Upper lobe of left lung (tissue), 4 donors: ENCODE data around the gene CCDC17.

Experiments used
- CTCF ChIP-seq, 6 experiments: fragments of 450-650 bp in 4 of 6; fragments of 200-600 bp in 2 of 6; sonication (generic) in 2 of 6; IDR thresholded peaks; one replicate each; pipeline ENCODE4 v1.5.1; 2016 to 2019; ENCODE audit warnings: antibody characterized with exemption in 6 of 6
- EP300 ChIP-seq, 4 donors: sonication (generic); formaldehyde crosslinking; IDR thresholded peaks; one replicate each; pipeline ENCODE4 v1.5.1; 2017; ENCODE audit warnings: antibody characterized with exemption in 4 of 4, control low read depth in 2 of 4
- POLR2A ChIP-seq, 4 donors: fragments of 450-650 bp; IDR thresholded peaks; one replicate each; pipeline ENCODE4 v1.5.1; 2016 to 2017; ENCODE audit warnings: antibody characterized with exemption in 4 of 4, mild to moderate bottlenecking in 2 of 4
- POLR2AphosphoS5 ChIP-seq, 2 donors: sonication (generic); formaldehyde crosslinking; IDR thresholded peaks; one replicate each; pipeline ENCODE4 v1.5.1; 2017; ENCODE audit warnings: antibody characterized with exemption in 2 of 2

DNA sequence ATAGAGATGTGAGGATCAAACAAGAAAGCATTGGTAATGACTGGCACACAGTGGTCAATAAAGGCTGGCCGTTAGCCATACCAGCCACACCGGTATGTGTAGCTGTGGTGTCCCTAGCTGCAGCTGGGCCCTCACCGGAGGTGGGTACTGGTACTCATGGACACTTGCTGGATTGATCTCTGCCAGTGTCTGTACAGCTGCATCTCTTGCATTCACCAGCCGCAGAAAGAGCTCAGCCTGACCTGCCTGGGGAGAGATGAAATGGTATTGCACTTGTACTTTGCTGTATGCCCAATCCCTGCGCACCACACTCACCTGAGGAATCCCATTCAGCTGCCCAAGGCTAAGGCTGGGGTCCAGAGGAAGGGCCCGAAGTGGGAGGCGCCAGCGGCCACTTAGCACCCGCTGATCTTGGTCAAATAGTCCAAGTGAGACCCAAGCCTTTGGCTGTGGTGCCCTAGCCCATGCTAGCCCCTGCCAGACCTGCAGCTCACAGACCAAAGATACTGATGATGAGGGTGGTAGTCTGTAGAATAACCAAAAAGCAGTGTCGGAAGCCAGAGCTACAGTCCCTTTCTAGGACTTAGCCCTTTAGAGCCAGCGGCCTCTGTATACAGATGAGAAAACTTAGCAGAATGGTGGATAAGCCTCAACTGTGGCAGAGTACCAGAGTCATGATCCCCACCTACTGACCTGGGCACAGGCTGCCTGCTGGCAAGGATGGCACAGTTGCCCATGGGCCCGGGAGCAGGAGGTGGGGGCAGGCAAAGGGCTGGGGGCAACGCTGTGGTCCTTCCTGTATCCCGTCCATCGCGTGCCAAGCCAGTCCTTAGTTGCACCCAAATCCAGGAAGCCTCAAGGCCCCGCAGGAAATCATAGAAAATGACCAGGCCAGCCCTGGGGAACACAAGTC lies 3.0 kb downstream of the CCDC17 start:
- TF ChIP-seq CTCF (IDR thresholded peaks at IDR 0.05) (no peak), POLR2A (IDR thresholded peaks at IDR 0.05) (no peak), POLR2AphosphoS5 (IDR thresholded peaks at IDR 0.05) (no peak), EP300 (IDR thresholded peaks at IDR 0.05) (peak in 1 of 4 donors; percentile 17)
